H1 (cell line): ENCODE results near the gene SNAPIN. TPM values are rescaled to one million over a fixed set of nuclear protein-coding genes. Genes with fewer than 3 reads are reported as not detected.

Experiments used
- CTCF ChIA-PET: fragments of 300-600 bp; sonication (Branson Sonifier 250); formaldehyde crosslinking; loops from one replicate; lab custom pipeline; 2021; ENCODE audit not compliant: partially characterized antibody; lab: Charles Lee
- POLR2A ChIA-PET: fragments of 300-600 bp; sonication (Branson Sonifier 250); formaldehyde crosslinking; loops from one replicate; lab custom pipeline; 2021; ENCODE audit warnings: inconsistent platforms; ENCODE audit not compliant: partially characterized antibody; lab: Charles Lee
- DNase-seq, 2 experiments: peaks; one replicate each; pipeline versions ENCODE4 v3.0.0 to v3.0.0-alpha.2; 2010 to 2022; ENCODE audit warnings: low spot score in 2 of 2, low read depth in 1 of 2, mixed read lengths in 1 of 2
- FAIRE-seq: peaks from 2 replicates; lab custom pipeline; 2011; peaks lifted over from hg19 to GRCh38; lab: Jason Lieb, UNC
- H2AFZ ChIP-seq: 2 replicates; pipeline ENCODE4 v1.8.1; 2012; ENCODE audit warnings: low read length, inconsistent platforms
- H2AK5ac ChIP-seq: 2 replicates; pipeline ENCODE4 v1.6.1; 2013; ENCODE audit warnings: low read depth, low read length
- H2BK120ac ChIP-seq: replicated peaks from 2 replicates; pipeline ENCODE3; 2013; ENCODE audit warnings: low read depth, low read length, inconsistent platforms
- H2BK12ac ChIP-seq: 2 replicates; pipeline ENCODE4 v1.6.1; 2013; ENCODE audit warnings: low read depth, low read length
- H2BK15ac ChIP-seq: 2 replicates; pipeline ENCODE4 v1.6.1; 2013; ENCODE audit warnings: low read length
- H2BK20ac ChIP-seq: 2 replicates; pipeline ENCODE4 v1.6.1; 2013; ENCODE audit warnings: low read length
- H2BK5ac ChIP-seq: 2 replicates; pipeline ENCODE4 v1.6.1; 2013; ENCODE audit warnings: low read depth, low read length
- H3K14ac ChIP-seq: 2 replicates; pipeline ENCODE4 v1.6.1; 2013; ENCODE audit warnings: inconsistent platforms; ENCODE audit not compliant: insufficient read length
- H3K18ac ChIP-seq: 2 replicates; pipeline ENCODE4 v1.6.1; 2013; ENCODE audit warnings: low read length; ENCODE audit errors: extremely low read depth
- H3K23ac ChIP-seq: 2 replicates; pipeline ENCODE4 v1.6.1; 2013; ENCODE audit warnings: inconsistent platforms; ENCODE audit not compliant: insufficient read length
- H3K23me2 ChIP-seq: 2 replicates; pipeline ENCODE4 v1.6.1; 2013; ENCODE audit warnings: low read depth, low read length
- H3K27ac ChIP-seq: 2 replicates; pipeline ENCODE4 v1.6.1; 2011; ENCODE audit warnings: low read depth, low read length, inconsistent platforms
- H3K27me3 ChIP-seq, 4 experiments: replicated peaks in 1 of 4; 1 replicate in 1 of 4; 2 replicates in 3 of 4; pipeline versions ENCODE4 v1.6.1 to v1.8.1; 2011 to 2013; ENCODE audit warnings: low read length in 3 of 4, mild to moderate bottlenecking in 3 of 4, inconsistent platforms in 2 of 4, mixed read lengths in 2 of 4, moderate library complexity in 1 of 4; ENCODE audit not compliant: control insufficient read depth in 3 of 4, insufficient read depth in 3 of 4; ENCODE audit errors: extremely low read depth in 1 of 4
- H3K36me3 ChIP-seq, 4 experiments: 2 replicates each; pipeline versions ENCODE4 v1.6.1 to v1.8.1; 2011 to 2013; ENCODE audit warnings: mild to moderate bottlenecking in 4 of 4, low read length in 3 of 4, moderate library complexity in 2 of 4, control low read depth in 1 of 4, inconsistent platforms in 1 of 4; ENCODE audit not compliant: insufficient read depth in 4 of 4, control insufficient read depth in 2 of 4
- H3K4ac ChIP-seq: replicated peaks from 2 replicates; pipeline ENCODE3; 2013; ENCODE audit warnings: low read length, low read depth, mixed read lengths, inconsistent platforms; ENCODE audit not compliant: insufficient read length
- H3K4me1 ChIP-seq, 4 experiments: replicated peaks in 1 of 4; 1 replicate in 1 of 4; 2 replicates in 3 of 4; pipeline versions ENCODE4 v1.6.1 to v1.8.1; 2011 to 2013; ENCODE audit warnings: low read length in 3 of 4, inconsistent platforms in 2 of 4, mixed read lengths in 1 of 4; ENCODE audit not compliant: insufficient read depth in 4 of 4, control insufficient read depth in 3 of 4
- H3K4me2 ChIP-seq, 2 experiments: 2 replicates each; pipeline versions ENCODE4 v1.6.1 to v1.8.1; 2011 to 2013; ENCODE audit warnings: low read depth in 2 of 2, low read length in 2 of 2, control low read depth in 1 of 2, inconsistent platforms in 1 of 2, mild to moderate bottlenecking in 1 of 2; ENCODE audit not compliant: insufficient read depth in 1 of 2
- H3K4me3 ChIP-seq, 4 experiments: fragments of 200-600, 300-600 bp in 1 of 4; sonication (generic), shearing (Covaris generic), sonication (Bioruptor Twin) in 1 of 4; 2 replicates each; pipeline versions ENCODE4 v1.5.1 to v1.8.1; 2011 to 2016; ENCODE audit warnings: low read length in 4 of 4, low read depth in 3 of 4, control low read depth in 2 of 4, inconsistent platforms in 2 of 4, mild to moderate bottlenecking in 2 of 4, mixed read lengths in 1 of 4, moderate library complexity in 1 of 4; ENCODE audit not compliant: insufficient read depth in 2 of 4; ENCODE audit errors: extremely low read depth in 1 of 4
- H3K56ac ChIP-seq: replicated peaks from 2 replicates; pipeline ENCODE3; 2013; ENCODE audit warnings: low read depth, mild to moderate bottlenecking, mixed read lengths, low read length, inconsistent platforms; ENCODE audit not compliant: insufficient read length
- H3K79me1 ChIP-seq: 2 replicates; pipeline ENCODE4 v1.6.1; 2013; ENCODE audit warnings: low read depth, low read length, control low read depth
- H3K79me2 ChIP-seq, 2 experiments: 2 replicates each; pipeline versions ENCODE4 v1.6.1 to v1.8.1; 2012 to 2013; ENCODE audit warnings: low read length in 2 of 2, mild to moderate bottlenecking in 2 of 2, inconsistent platforms in 1 of 2; ENCODE audit not compliant: insufficient read depth in 2 of 2, control insufficient read depth in 1 of 2
- H3K9ac ChIP-seq, 4 experiments: replicated peaks in 1 of 4; 1 replicate in 1 of 4; 2 replicates in 3 of 4; pipeline versions ENCODE4 v1.6.1 to v1.8.1; 2011 to 2013; ENCODE audit warnings: low read depth in 3 of 4, low read length in 3 of 4, control low read depth in 2 of 4, mild to moderate bottlenecking in 2 of 4, moderate library complexity in 2 of 4, inconsistent platforms in 1 of 4; ENCODE audit errors: extremely low read depth in 1 of 4
- H3K9me3 ChIP-seq, 2 experiments: 2 replicates each; pipeline versions ENCODE4 v1.6.1 to v1.8.1; 2012 to 2013; ENCODE audit warnings: mild to moderate bottlenecking in 2 of 2, moderate library complexity in 2 of 2, control low read depth in 1 of 2, inconsistent platforms in 1 of 2, low read depth in 1 of 2, low read length in 1 of 2, mixed read lengths in 1 of 2; ENCODE audit not compliant: insufficient read depth in 2 of 2
- H4K20me1 ChIP-seq, 2 experiments: replicated peaks in 1 of 2; 2 replicates each; pipeline versions ENCODE3 to v1.8.1; 2011 to 2013; ENCODE audit warnings: inconsistent platforms in 2 of 2, low read length in 2 of 2, mild to moderate bottlenecking in 1 of 2; ENCODE audit not compliant: insufficient read depth in 2 of 2, control insufficient read depth in 1 of 2
- H4K5ac ChIP-seq: 2 replicates; pipeline ENCODE4 v1.6.1; 2013; ENCODE audit warnings: low read length, low read depth, mixed read lengths, inconsistent platforms; ENCODE audit not compliant: insufficient read length
- H4K8ac ChIP-seq: 2 replicates; pipeline ENCODE4 v1.8.0; 2013; ENCODE audit warnings: mild to moderate bottlenecking, moderate library complexity, low read length, inconsistent platforms; ENCODE audit not compliant: insufficient read depth; ENCODE audit errors: extremely low read depth
- H4K91ac ChIP-seq: replicated peaks from 2 replicates; pipeline ENCODE3; 2013; ENCODE audit warnings: low read length, mixed read lengths, inconsistent platforms; ENCODE audit not compliant: insufficient read length
- JUN ChIP-seq: IDR thresholded peaks from 2 replicates; pipeline ENCODE4 v1.6.1; 2011; ENCODE audit warnings: low read depth, mild to moderate bottlenecking, improper control_type of control experiment, low read length
- POLR2A ChIP-seq, 2 experiments: IDR thresholded peaks; 1 replicate in 1 of 2; 2 replicates in 1 of 2; pipeline ENCODE4 v1.6.1; 2011; ENCODE audit warnings: low read depth in 2 of 2, low read length in 2 of 2, mild to moderate bottlenecking in 2 of 2; ENCODE audit errors: control extremely low read depth in 1 of 2
- RXRA ChIP-seq: IDR thresholded peaks from 2 replicates; pipeline ENCODE4 v1.6.1; 2011; ENCODE audit warnings: low read depth, mild to moderate bottlenecking, low read length, moderate library complexity; ENCODE audit not compliant: insufficient read depth
- WGBS, 2 experiments: shearing (Covaris generic) in 1 of 2; methylation state at CpG; one replicate each; pipeline versions ENCODE4 v1.1.6 to v1.1.7; 2013 to 2015; ENCODE audit warnings: low lambda C conversion rate in 2 of 2, mixed read lengths in 2 of 2, inconsistent platforms in 1 of 2, low coverage in 1 of 2, missing lambda C conversion rate in 1 of 2; ENCODE audit not compliant: insufficient replicate concordance in 2 of 2, insufficient coverage in 1 of 2, insufficient read length in 1 of 2; ENCODE audit errors: extremely low coverage in 1 of 2, missing lambda C conversion rate in 1 of 2; 5-methylcytosine and 5-hydroxymethylcytosine counted together
- polyA plus RNA-seq, 7 experiments: library from polyadenylated mRNA; depleted of rRNA in 3 of 7; stranded (reverse) in 5 of 7; unstranded in 2 of 7; fragments of >200 nt in 5 of 7; fragments of 200-250 nt in 2 of 7; gene quantifications; 1 replicate in 5 of 7; 2 replicates in 1 of 7; 4 replicates in 1 of 7; pipeline versions ENCODE4 v1.2.1 to v1.2.3, GENCODE V29; 2011 to 2013; ENCODE audit warnings: missing spikeins in 2 of 7, mixed read lengths in 2 of 7
- total RNA-seq: library from RNA; stranded (reverse); fragmentation: NEBNext Ultra II Directional; extraction: Animal tissue kit (Norgen Biotek cat#: 25700); gene quantifications from 2 replicates; pipeline ENCODE4 v1.2.1, GENCODE V29; 2021
- TF ChIP-seq, protein P1 (sequence below): IDR thresholded peaks from 2 replicates; pipeline ENCODE4 v1.6.1; 2012; ENCODE audit warnings: inconsistent platforms

SNAPIN gene
- total and polyA plus RNA-seq, 2 of the 8 experiments (the other 6 are each of a cell fraction or from before 2014, with no cell fraction given): 25.7 to 31.1 TPM

DNA sequence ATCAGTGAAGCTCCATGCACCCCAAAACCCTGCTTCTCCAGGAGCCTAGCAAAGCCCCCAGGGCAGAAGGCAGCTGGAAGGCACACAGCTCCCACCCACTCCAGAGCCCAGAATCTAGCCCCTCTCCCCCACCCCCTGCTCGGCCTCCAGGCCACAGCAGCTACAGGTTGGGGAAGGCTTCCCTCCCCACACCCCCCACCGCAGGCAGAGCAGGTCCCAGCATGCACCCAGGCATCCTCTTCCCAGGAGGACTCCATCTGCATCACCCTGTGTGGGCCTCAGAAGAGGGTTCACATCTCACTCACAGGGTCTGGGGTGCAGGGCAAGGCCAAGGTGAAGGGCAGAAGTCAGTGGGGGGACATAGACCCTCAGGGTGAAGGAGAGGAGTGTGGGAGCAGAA is 43.1 kb upstream of the SNAPIN start:
- 100% methylated on average over 1 of the region's 2 CpGs; no CpG with 5 or more reads in 1 of the 2 experiments for WGBS, 2 experiments
- Histone ChIP-seq H2BK15ac (0 out of 2 replicates have a peak overlapping the region, but pooled peaks have one; percentile 88), H3K9ac (no peak overlapping the region), H3K23ac (no peak overlapping the region), H3K79me1 (no peaks in the 10 kb centered on the region), H3K23me2 (peaks cover 3% of the 10 kb centered on the region), H4K91ac (peak overlapping the region; percentile 76), H2BK5ac (no peak overlapping the region), H2BK12ac (peak overlapping the region; percentile 75; the same call in 1 of the 2 replicates), H4K20me1 (no peaks in the 10 kb centered on the region), H4K5ac (no peak overlapping the region), H3K4me3 (no peak overlapping the region), H3K4ac (no peak overlapping the region), H3K18ac (peak overlapping the region; percentile 71; the same call in 1 of the 2 replicates), H2BK120ac (no peak overlapping the region), H3K14ac (no peak overlapping the region), H4K8ac (no peak overlapping the region), H2AK5ac (peak overlapping the region; percentile 40; the same call in 1 of the 2 replicates), H3K27me3 (no peaks in the 10 kb centered on the region; a peak in 1 of 7 replicates), H3K79me2 (no peaks in the 10 kb centered on the region), H3K27ac (no peak overlapping the region), H2BK20ac (peak overlapping the region; percentile 72; the same call in 1 of the 2 replicates), H3K9me3 (no peaks in the 10 kb centered on the region), H3K4me1 (peaks cover 0 to 21% (median 11%) of the 10 kb centered on the region in 4 experiments; a peak in 6 of 7 replicates), H3K56ac (no peak overlapping the region), H3K36me3 (peaks cover 0 to 6% (median 0%) of the 10 kb centered on the region in 4 experiments; a peak in 4 of 8 replicates), H3K4me2 (no peak overlapping the region), H2AFZ (no peak overlapping the region)
- no peak for DNase-seq
- TF ChIP-seq JUN (no peak), POLR2A (IDR thresholded peaks at IDR 0.05; ENCODE audit: control extremely low read depth in 1 of 2, low read depth in 2 of 2, low read length in 2 of 2) (no peak), RXRA (no peak)
- TF ChIP-seq, protein P1, sequence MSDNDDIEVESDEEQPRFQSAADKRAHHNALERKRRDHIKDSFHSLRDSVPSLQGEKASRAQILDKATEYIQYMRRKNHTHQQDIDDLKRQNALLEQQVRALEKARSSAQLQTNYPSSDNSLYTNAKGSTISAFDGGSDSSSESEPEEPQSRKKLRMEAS: no peak
- ChIA-PET POLR2A (interaction anchor here (0.8 to 15.3 kb wide), 6 partner anchors 11 to 95 kb away, joined by 3 to 261 read pairs (median 4); partner anchors contain the start of genes CHTOP, S100A1 and S100A13), CTCF (interaction anchor here (1.2 to 15.9 kb wide), 13 partner anchors 8 to 261 kb away, joined by 3 to 224 read pairs (median 24); partner anchors contain the start of genes S100A1, S100A13, S100A2 and S100A6)
- no peak for FAIRE-seq
